ENCODE measurements around the gene TMEM135. TPM values are rescaled to one million over a fixed set of nuclear protein-coding genes. Genes with fewer than 3 reads are reported as not detected.

Gene TMEM135
- total RNA-seq, 1 experiment from 2014 or later: 95.2 TPM

DNA sequence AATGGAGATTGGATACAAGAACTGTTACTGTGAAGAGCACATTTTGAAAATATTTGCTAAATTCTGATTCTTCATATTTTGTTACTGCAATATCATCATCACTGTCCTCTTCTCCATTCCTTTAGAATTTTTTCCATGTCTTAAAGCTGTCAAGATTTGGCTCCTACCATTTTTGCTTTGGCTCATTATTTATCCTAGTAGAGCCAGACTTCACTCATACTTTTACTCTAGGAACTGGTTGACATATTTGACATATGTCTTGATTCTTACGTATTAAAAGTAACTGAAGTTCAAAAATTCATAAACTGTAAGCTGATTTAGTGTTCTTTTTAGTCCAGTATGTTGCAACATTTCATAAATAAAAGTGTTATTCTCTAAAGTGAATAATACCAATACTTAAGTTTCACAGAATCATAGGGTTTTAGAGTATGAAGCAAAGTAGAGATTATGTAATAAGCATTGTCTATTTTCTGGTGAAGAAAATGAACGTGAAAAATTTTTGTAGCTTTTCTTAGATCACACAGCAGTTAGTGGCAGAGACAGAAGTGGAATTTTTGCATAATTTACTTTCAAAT is 225.6 kb downstream of the TMEM135 start:
- Mint-ChIP-seq H3K36me3 (ENCODE audit: insufficient read depth, unreplicated experiment) (peaks cover 6% of the 10 kb centered on the region), H3K4me3 (ENCODE audit: unreplicated experiment) (no peak overlapping the region), H3K4me1 (ENCODE audit: low read depth, unreplicated experiment) (peaks cover 31% of the 10 kb centered on the region), H3K27me3 (ENCODE audit: insufficient read depth, unreplicated experiment) (no peaks in the 10 kb centered on the region), H3K27ac (ENCODE audit: unreplicated experiment) (no peak overlapping the region), H3K9me3 (ENCODE audit: unreplicated experiment) (no peaks in the 10 kb centered on the region)
- Histone ChIP-seq H3K9me3 (no peaks in the 10 kb centered on the region), H3K27me3 (replicated peaks; ENCODE audit: control insufficient read depth, insufficient read depth, low read length) (no peaks in the 10 kb centered on the region), H3K36me3 (ENCODE audit: control insufficient read depth, insufficient read depth, low read length) (no peaks in the 10 kb centered on the region; the same call in 1 of the 2 replicates), H3K4me3 (ENCODE audit: low read depth, low read length) (no peak overlapping the region), H3K4me1 (peaks cover 27% of the 10 kb centered on the region)
- no peak for DNase-seq
- POLR2A ChIA-PET: no interaction called here
- no peak for TF ChIP-seq CTCF (IDR thresholded peaks at IDR 0.05; ENCODE audit: insufficient read depth in 1 of 2, low read depth in 1 of 2, low read length in 1 of 2, severe bottlenecking in 1 of 2, unreplicated experiment in 1 of 2)
- BruUV-seq (replicated peaks): no TSS peak
- CTCF ChIA-PET: no interaction called here
- intact Hi-C loops (cut with micrococcal nuclease; ENCODE audit: unreplicated experiment): no loop called here

GRCh38 chr11:87263979-87264378 is 226.2 kb downstream of the TMEM135 start:
- ChIA-PET POLR2A (no interaction called here), CTCF (no interaction called here)
- intact Hi-C loops (cut with micrococcal nuclease; ENCODE audit: unreplicated experiment): no loop called here
- Histone ChIP-seq H3K4me3 (ENCODE audit: low read depth, low read length) (no peak overlapping the region), H3K9me3 (0 out of 2 replicates have a peak, but pooled peaks cover 3% of the 10 kb centered on the region), H3K36me3 (ENCODE audit: control insufficient read depth, insufficient read depth, low read length) (no peaks in the 10 kb centered on the region; the same call in 1 of the 2 replicates), H3K27me3 (replicated peaks; ENCODE audit: control insufficient read depth, insufficient read depth, low read length) (no peaks in the 10 kb centered on the region), H3K4me1 (peaks cover 27% of the 10 kb centered on the region)
- Mint-ChIP-seq H3K27ac (ENCODE audit: unreplicated experiment) (no peak overlapping the region), H3K9me3 (ENCODE audit: unreplicated experiment) (no peaks in the 10 kb centered on the region), H3K27me3 (ENCODE audit: insufficient read depth, unreplicated experiment) (no peaks in the 10 kb centered on the region), H3K4me1 (ENCODE audit: low read depth, unreplicated experiment) (peaks cover 31% of the 10 kb centered on the region), H3K4me3 (ENCODE audit: unreplicated experiment) (no peak overlapping the region), H3K36me3 (ENCODE audit: insufficient read depth, unreplicated experiment) (peaks cover 2% of the 10 kb centered on the region)
- no peak for DNase-seq
- TF ChIP-seq CTCF (IDR thresholded peaks at IDR 0.05; ENCODE audit: insufficient read depth in 1 of 2, low read depth in 1 of 2, low read length in 1 of 2, severe bottlenecking in 1 of 2, unreplicated experiment in 1 of 2): no peak
- BruUV-seq (replicated peaks): no TSS peak

GRCh38 chr11:87265132-87265531 is 227.4 kb downstream of the TMEM135 start:
- Mint-ChIP-seq H3K36me3 (ENCODE audit: insufficient read depth, unreplicated experiment) (no peaks in the 10 kb centered on the region), H3K27ac (ENCODE audit: unreplicated experiment) (no peak overlapping the region), H3K9me3 (ENCODE audit: unreplicated experiment) (no peaks in the 10 kb centered on the region), H3K4me3 (ENCODE audit: unreplicated experiment) (no peak overlapping the region), H3K4me1 (ENCODE audit: low read depth, unreplicated experiment) (peaks cover 31% of the 10 kb centered on the region), H3K27me3 (ENCODE audit: insufficient read depth, unreplicated experiment) (no peaks in the 10 kb centered on the region)
- Histone ChIP-seq H3K4me3 (ENCODE audit: low read depth, low read length) (no peak overlapping the region), H3K4me1 (peaks cover 23% of the 10 kb centered on the region), H3K36me3 (ENCODE audit: control insufficient read depth, insufficient read depth, low read length) (no peaks in the 10 kb centered on the region; the same call in 1 of the 2 replicates), H3K27me3 (replicated peaks; ENCODE audit: control insufficient read depth, insufficient read depth, low read length) (no peaks in the 10 kb centered on the region), H3K9me3 (0 out of 2 replicates have a peak, but pooled peaks cover 3% of the 10 kb centered on the region)
- POLR2A ChIA-PET: no interaction called here
- TF ChIP-seq CTCF (IDR thresholded peaks at IDR 0.05; ENCODE audit: insufficient read depth in 1 of 2, low read depth in 1 of 2, low read length in 1 of 2, severe bottlenecking in 1 of 2, unreplicated experiment in 1 of 2): no peak
- BruUV-seq (replicated peaks): no TSS peak
- CTCF ChIA-PET: no interaction called here
- DNase-seq: no peak
- intact Hi-C loops (cut with micrococcal nuclease; ENCODE audit: unreplicated experiment): no loop called here
